GM21737 (cell line): Measurements from ENCODE around the gene MAEA.
"Not testable (repeated sequence)": the region's sequence is repeated elsewhere in the genome, so short reads cannot be mapped to it uniquely, and the experiment has no call there.

Experiments
- ATAC-seq: cut with Tn5 transposase; IDR thresholded peaks from one replicate; pipeline ENCODE4 v1.9.1; 2021; ENCODE audit warnings: mild to moderate bottlenecking, moderate library complexity; ENCODE audit not compliant: unreplicated experiment

Gene MAEA

GRCh38 chr4:1318488-1319213 lies 29.0 kb downstream of the MAEA start:
- ATAC-seq = no peak

- ATAC-seq = no peak
Measured at GRCh38 chr4:1321486-1321885, 31.8 kb downstream of the MAEA start.

GRCh38 chr4:1321946-1322650 lies 32.4 kb downstream of the MAEA start:
- ATAC-seq = no peak

GRCh38 chr4:1323280-1323634 lies 33.6 kb downstream of the MAEA start:
- ATAC-seq = no peak

GRCh38 chr4:1323635-1324442 lies 34.1 kb downstream of the MAEA start:
- ATAC-seq = no peak

GRCh38 chr4:1324443-1325175 lies 34.9 kb downstream of the MAEA start:
- not testable (repeated sequence) for ATAC-seq

- ATAC-seq = no peak
Measured at GRCh38 chr4:1325176-1325480, 35.4 kb downstream of the MAEA start.

GRCh38 chr4:1325681-1326635 lies 36.3 kb downstream of the MAEA start:
- ATAC-seq = no peak

GRCh38 chr4:1326751-1327525 lies 37.2 kb downstream of the MAEA start:
- no peak for ATAC-seq

- ATAC-seq = no peak
Measured at GRCh38 chr4:1327526-1328266, 38.0 kb downstream of the MAEA start.

- no peak for ATAC-seq
Measured at GRCh38 chr4:1328267-1329155, 38.8 kb downstream of the MAEA start.

GRCh38 chr4:1329408-1330371 lies 40.0 kb downstream of the MAEA start:
- ATAC-seq = no peak

GRCh38 chr4:1330761-1331590 lies 41.3 kb downstream of the MAEA start:
- no peak for ATAC-seq

GRCh38 chr4:1331591-1332353 lies 42.1 kb downstream of the MAEA start:
- no peak for ATAC-seq

GRCh38 chr4:1332686-1333085 lies 43.0 kb downstream of the MAEA start:
- ATAC-seq = no peak
